ENCODE data around the gene PHC2.
"Not testable (repeated sequence)": the region's sequence is repeated elsewhere in the genome, so short reads cannot be mapped to it uniquely, and the experiment has no call there.

PHC2 gene

DNA sequence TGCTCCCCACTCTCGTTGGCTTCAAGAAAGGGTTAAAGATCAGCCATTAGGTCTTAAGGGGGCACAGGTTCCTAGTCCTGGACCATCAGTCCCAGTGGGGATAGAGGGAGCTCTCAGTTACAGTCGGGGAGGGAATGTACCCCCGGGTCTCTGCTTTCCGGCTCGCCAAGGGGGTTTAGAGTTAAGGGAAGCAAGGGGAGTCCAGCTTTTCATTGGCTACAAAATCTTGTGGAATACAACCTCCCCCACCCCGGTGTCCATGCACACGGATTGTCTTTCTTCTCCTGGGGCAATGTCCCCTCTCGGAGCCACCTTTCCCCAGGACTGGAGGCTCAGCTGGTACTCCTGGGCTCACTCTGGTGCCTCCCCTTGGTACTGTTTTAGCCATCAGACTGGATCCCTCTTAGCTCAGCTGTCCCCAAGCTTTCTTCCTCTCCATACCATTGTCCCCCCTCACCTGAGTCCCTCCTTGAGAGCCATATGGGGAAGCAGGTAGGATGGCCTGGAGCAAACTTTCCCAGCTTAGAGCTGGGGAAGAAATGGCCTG lies 110.2 kb downstream of the PHC2 start, which contains the start of gene A3GALT2:
A3GALT2 (minus strand) TSS at position 480 of the 547 bp plus-strand sequence; CDS start at position 480, 0 bp downstream.
- DNase-seq (ENCODE audit: insufficient read length, low spot score) = no peak
- no peak for FAIRE-seq

DNA sequence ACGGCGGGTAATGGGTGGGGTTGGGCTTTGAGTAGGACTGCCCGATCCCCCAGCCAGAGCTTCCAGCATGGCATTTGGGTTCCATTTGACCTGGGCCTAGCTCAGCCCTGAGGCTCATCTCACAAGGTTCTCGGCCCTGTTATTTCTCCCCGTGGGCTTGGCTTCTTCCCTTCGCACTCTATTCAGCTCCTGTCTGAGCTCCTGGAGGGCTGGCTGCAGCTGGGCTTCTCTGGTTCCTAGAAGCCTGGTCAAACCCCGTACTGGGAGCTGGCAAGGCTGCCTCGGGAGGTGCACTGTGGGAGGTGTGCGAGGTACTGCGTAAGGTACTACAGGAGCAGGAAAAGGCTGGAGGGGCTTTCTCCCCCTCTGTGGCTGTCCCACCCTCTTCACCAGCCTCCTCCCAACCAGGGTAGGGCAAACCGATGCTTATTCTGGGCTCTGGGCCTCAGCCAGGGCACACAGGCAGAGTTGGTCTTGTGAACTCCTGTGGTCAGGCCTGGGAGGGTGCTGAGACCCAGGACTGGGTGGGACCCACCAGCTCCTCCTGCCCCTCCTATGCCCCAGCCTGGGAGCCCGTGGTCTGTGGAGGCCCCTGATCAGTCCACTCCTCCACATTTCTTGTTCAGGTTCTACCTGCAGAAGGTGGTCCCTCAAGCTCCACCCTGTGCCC lies 110.8 kb downstream of the PHC2 start:
- no peak for DNase-seq (ENCODE audit: insufficient read length, low spot score)
- FAIRE-seq = no peak

DNA sequence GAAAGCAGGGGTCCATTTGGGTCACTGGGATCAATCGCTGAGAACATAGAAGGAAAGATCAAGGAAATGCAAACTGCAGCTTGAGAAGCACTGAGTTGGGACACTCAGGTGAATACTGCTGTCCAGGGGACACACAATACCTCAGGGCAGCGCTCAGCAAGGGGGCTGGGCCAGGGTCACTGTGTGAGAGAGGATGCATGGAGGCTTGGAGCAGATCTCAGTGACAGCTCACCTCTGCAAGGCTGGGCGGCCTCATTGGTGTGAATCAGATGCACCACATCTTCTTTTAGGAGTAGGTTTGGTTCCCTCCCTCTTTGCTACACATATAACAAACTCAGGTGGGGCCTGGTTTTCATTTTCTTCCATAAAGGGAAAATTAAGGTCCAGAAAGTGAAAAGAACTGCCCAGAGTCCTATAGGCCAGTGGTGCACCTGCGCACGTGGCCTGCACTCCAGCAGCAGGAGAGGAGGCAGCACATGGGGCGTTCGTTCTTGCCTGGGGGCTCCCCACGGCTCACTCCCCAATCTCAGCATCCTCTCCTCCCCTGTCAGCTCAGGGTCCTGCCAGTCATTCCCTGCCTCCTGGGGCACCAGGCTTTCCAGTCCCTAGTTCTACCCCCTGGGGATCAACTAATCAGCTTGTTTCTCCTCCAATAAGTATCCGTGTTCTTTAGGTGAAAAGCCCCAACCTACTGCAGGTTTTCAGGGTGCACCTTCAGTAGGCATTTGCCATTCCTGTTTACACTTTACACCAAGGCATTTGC lies 111.5 kb downstream of the PHC2 start:
- no peak for DNase-seq (ENCODE audit: insufficient read length, low spot score)
- FAIRE-seq = no peak

GRCh38 chr1:33317946-33318345 lies 112.9 kb downstream of the PHC2 start:
- DNase-seq (ENCODE audit: insufficient read length, low spot score) (no peak), FAIRE-seq (no peak)

DNA sequence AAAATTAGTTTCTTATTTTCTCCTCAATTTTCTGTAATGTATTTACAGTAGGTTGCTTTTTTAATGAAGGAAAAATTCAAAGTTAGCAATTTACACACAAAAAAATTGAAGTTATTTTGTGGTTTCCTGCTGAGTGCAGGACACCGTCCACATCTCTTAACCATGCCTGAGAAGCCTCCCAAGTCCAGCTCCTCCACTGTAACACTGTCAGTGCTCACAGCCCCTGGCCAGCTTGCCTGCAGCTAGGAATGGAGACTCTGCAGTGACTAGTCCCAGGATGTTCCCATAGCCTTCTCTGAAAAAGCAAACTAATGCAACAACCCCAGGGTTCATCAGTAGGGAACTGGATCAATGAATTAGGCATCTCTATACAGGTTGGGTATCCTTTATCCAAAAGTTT lies 113.5 kb downstream of the PHC2 start:
- FAIRE-seq = no peak
- DNase-seq (ENCODE audit: insufficient read length, low spot score) = no peak

- no peak for DNase-seq (ENCODE audit: insufficient read length, low spot score)
- FAIRE-seq = no peak
These were observed 114.3 kb downstream of the PHC2 start for GRCh38 chr1:33316601-33317000.

DNA sequence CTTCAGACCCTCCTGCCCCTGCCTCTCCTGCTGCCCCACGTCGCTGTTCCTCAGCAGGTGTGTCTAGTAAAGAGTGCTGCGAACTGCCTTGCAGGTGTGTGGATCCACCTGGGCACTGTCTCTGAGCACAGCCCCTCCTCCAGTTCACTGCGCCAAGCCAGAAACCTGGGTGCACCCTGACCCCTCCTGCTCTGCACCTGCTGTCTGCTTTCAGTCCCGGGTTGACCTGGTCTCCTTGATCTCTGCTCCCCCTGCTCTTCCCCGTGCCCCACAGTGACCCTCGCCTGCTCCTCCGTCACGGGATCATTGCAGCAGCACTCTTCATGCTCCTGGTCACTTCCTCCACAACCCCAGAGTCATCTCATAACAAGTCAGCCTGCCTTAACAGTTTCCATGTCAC lies 116.5 kb downstream of the PHC2 start:
- DNase-seq (ENCODE audit: insufficient read length, low spot score) (no peak), FAIRE-seq (no peak)

GRCh38 chr1:33312413-33312749 lies 118.5 kb downstream of the PHC2 start:
- no peak for DNase-seq (ENCODE audit: insufficient read length, low spot score)
- FAIRE-seq = no peak

- FAIRE-seq = no peak
These were observed 119.0 kb downstream of the PHC2 start for GRCh38 chr1:33311706-33312412.

GRCh38 chr1:33310702-33311101 lies 120.2 kb downstream of the PHC2 start:
- FAIRE-seq = no peak

More at GRCh38 chr1:33311706-33312412, 119.0 kb downstream of the PHC2 start:
- no peak for DNase-seq (ENCODE audit: insufficient read length, low spot score)

GRCh38 chr1:33309351-33309750 lies 121.5 kb downstream of the PHC2 start:
- not testable (repeated sequence) for FAIRE-seq; DNase-seq (ENCODE audit: insufficient read length, low spot score)

More at GRCh38 chr1:33310702-33311101, 120.2 kb downstream of the PHC2 start:
- no peak for DNase-seq (ENCODE audit: insufficient read length, low spot score)

- DNase-seq (ENCODE audit: insufficient read length, low spot score) = no peak
- no peak for FAIRE-seq
These were observed 123.4 kb downstream of the PHC2 start for GRCh38 chr1:33307494-33307864.

DNA sequence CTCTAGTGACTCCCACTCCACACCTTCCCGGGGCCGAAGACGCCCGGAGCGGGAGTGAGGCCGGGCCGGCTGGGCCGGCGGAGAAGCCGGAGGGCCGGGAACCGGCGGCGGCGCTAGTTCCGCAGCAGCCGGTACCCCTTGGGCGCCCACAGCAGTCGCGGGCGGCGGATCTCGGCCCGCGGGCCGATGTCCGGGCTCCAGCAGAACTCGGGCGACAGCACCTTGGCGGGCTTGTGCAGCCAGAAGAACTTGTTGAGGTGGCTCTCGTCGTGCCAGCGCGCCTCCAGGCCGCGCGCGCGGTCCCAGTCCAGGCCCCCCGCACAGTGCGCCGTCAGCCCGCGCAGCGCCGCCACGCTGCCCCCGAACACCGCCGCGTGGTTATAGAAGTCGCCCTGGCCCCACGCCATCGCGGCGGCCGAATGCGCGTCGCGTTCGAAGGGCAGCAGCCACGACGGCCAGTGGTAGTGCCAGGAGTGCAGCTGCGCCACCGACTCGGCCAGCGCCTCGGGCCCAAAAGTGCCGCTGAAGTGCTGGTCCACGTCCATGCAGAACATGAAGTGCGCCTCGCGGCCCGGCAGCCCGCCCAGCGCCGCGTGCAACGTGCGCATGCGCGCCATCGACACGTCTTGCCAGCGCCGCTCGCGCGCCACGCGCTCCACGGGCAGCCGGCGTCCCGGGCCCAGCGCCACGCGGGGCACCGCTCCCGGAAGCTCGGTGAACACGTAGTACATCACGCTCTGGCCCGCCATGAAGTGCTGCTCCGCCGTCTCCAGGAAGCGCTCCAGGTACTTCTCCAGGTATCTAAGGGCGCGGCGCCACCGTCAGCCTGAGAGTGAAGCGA lies 124.0 kb downstream of the PHC2 start:
- DNase-seq (ENCODE audit: insufficient read length, low spot score) (no peak), FAIRE-seq (no peak)

DNA sequence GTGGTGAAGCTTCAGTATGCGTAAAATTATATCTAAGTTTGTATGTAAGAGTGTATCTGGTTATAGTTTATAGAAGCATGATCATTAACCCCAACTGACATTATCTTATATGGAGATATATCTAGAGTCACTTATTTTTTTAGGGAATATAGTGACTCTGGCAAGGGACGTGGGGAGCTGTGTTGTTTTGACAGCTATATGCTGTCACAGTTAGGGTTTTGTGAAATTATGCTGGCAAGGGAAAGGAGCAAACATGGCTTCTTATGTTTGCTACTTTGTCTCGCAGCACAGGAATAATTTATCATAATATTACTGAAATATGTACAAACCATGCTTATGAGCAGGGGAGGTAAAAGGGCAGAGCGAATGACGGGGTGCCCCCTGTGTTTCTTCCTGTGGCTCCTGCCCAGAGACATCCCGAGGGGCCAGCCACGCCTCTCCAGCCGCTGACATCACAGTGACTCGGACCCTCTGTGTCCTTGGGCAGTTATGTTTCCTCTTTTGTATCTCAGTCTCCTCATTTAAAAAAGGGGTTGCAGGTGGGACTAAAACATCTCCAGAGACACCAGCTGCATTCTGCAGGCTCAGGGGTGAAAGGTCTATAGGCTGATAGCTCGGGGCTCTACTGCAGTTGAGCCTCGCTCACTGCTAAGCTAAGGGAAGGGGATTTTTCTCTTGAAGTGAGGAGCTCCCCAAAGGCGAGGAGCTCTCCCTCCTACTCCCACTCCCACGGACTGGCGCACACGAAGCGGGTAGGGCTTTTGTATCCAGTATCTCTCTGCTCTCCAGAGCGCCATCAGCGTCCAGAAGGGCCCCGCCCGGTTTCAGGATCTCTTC lies 124.9 kb downstream of the PHC2 start:
- DNase-seq (ENCODE audit: insufficient read length, low spot score) = no peak
- FAIRE-seq = no peak

DNA sequence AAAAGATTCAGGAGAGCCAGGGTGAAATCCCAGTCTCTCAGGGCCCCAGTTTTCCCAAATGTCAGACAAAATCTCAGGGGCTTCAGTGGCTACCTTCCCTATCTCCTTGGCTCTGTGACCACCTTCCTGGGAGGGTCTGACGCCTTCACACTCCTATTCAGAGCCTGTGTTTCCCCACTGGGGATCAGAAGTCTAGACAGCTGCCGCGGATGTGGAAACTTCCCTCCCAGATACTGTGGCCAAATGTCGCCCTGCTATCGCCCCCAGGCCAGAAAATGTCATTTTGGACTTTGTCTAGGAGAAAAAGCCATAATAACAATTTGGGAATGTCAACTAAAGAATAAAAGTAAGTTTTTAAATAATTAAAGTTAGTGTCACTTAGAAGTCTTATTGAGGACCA lies 125.9 kb downstream of the PHC2 start:
- FAIRE-seq = no peak

GRCh38 chr1:33302325-33302724 lies 128.6 kb downstream of the PHC2 start:
- DNase-seq (ENCODE audit: insufficient read length, low spot score) = no peak
- FAIRE-seq = no peak

More for the DNA sequence above, 125.9 kb downstream of the PHC2 start:
- no peak for DNase-seq (ENCODE audit: insufficient read length, low spot score)

GRCh38 chr1:33301273-33301984 lies 129.5 kb downstream of the PHC2 start:
- no peak for DNase-seq (ENCODE audit: insufficient read length, low spot score)

DNA sequence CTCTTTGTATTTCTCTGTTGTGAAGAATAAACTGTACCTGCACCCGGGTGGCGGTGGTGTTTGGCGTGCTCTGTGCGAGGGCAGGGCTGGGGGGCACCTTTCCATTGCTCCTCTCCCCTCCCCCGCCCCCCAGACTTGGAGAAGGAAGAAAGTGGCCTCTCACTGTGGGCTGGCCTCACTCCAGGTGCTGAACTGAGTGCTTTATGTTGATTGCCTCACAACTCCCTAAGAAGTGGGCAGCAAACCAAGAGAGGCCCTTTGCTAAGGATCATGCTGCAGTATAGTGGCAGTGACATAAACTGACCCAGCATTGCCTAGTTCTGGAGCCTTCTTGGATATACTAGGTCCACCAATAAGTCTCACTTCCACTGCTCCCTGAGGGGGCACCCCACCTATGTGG lies 130.2 kb downstream of the PHC2 start:
- FAIRE-seq (no peak), DNase-seq (ENCODE audit: insufficient read length, low spot score) (no peak)

More at GRCh38 chr1:33301273-33301984, 129.5 kb downstream of the PHC2 start:
- FAIRE-seq = no peak

Data from GM19239 (cell line).